Esophagus mucosa (tissue), 1 donor: ENCODE measurements around the gene MTG2. TPM values are rescaled to one million over a fixed set of nuclear protein-coding genes. Genes with fewer than 3 reads are reported as not detected.

Experiments used
- ATAC-seq: fragments of 200-7000 bp; cut with Tn5 transposase; one replicate; pipeline ENCODE4 v1.9.1; 2020
- total RNA-seq: library from RNA; stranded (reverse); gene quantifications from one replicate; pipeline ENCODE4 v1.2.4, GENCODE V29; 2023
- donor health status: DM: yes; HTN: yes; CAD: no.

MTG2 gene
- total RNA-seq, 1 donor from 2014 or later: 20.2 TPM

DNA sequence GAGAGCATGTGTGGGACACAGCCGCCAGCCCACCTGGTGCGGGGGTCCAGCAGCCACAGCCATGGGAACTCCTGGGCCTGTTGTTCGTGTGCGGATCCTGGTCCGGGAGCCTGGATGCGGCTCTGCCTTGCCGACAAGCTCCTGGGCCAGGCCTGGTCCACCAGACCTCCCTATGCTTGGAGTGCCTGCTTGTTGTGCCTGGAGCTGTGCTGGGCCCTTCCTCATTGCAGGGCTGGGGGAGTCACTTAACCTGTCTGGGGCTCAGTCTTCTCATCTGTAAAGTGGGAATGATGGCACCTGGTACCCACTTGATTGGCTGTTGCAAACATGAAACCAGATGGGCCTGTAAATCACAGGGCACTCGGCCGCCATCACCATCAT, 52.9 kb downstream of the MTG2 start:
- ATAC-seq: no peak

DNA sequence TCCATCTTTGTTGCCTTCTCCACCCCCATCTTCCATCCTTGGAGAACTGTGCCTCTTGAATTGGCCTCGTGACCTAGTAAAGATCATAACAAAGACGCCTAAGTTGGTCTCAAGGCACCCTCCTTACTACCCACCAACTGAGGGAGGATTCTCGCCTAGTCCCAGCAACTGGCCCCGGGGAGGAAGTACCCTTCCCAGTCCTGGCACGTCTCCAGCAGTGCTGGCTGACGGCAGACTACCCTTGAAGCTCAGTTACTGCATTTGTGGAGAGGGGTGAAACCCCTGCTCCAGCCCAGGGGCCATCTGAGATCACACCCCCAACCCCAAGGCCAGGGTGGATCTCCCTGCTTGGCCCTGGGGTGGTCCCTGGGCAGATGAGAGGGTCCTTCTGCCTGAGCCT, 53.4 kb downstream of the MTG2 start:
- ATAC-seq: no peak

GRCh38 chr20:62236766-62237513, 54.1 kb downstream of the MTG2 start:
- no peak for ATAC-seq

DNA sequence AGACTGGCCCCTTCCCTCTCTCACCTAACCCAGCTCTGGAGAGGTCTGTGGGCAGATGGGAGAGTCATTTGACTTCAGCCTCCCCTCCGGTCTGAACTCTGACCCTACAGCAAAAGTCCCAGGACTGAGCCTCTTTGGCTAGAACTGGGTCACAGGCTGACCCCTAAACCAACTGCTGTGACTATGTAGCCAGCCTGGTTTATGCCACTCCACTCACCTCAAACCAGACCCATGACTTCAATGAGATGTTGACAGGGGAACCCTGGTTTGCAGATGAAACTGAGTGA, 54.6 kb downstream of the MTG2 start:
- no peak for ATAC-seq

DNA sequence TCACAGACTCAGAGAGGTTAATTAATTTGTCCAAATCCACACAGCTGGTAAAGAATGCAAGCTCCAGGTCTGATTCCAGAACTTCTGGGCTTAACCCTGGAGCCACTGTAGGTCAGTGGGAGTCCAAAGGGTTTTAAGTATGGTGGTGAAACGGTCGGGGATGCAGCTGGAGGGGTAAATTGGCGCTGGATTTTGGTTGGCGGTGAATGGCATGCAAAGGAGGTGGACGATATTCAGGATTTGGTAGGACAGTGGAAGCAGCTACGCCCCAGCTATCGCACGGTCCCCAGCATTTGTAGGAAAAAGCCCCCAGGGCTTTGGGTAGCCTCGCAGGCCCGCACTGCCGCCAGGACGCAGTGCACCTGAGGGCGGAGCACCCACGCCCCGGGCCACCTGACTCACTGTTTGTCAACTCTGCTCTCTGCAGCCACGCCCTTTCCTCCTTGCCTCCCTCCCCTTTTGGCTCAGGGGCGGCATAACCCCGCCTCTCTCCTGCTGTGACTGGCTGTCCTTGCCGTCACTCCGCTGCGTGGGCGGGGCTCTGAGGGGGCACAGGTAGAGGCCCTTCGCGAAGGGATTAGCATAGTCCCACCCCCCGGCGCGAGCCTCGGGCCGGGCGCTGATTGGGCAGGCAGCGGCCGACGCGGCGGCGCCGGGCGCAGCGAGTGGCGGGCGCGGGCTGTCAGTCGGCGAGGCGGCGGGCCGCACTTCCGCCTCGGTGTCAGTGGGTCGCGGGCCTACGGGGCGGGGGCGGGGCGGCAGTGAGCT, 55.2 kb downstream of the MTG2 start, which contains the start of gene OSBPL2:
TSS of gene OSBPL2 (plus strand) at position 721 of the 768 bp plus-strand sequence. CDS start 17,664 bp downstream, outside the sequence.
- ATAC-seq: peak; percentile 96

DNA sequence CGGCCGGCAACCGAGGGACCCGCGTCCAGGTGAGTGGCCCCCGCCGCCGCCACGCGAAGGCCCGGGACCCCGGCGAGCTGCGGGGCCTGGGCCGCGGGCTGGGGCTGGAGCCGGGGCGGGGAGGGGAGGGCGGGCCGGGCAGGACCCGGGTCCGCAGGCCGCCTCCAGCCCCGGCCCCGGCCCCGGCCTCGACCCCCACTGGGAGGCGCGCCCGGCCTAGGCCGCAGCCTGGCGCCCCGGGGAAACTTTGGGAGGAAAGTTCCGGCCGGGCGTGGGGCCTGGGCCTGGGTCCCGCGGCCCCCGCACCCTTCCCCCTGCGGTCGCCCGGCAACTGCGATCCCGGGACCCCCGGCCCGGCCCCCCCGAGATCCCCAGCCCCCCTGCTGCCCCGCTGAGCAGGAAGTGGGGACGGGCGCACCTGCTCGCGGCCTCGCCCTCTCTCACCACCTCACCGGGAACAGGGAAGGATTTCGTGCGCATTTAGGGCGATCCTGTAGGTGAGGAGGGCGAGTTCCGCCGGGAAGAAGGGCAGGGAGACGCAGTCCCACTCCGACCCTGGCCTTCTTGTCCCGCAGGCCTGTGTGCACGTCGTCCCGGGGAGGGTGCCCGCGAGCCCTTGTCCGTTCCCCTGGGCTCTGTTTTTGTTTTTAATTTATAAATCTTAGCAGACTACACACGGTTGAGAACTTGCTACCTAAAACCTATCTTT, 55.9 kb downstream of the MTG2 start:
- ATAC-seq: peak; percentile 11

DNA sequence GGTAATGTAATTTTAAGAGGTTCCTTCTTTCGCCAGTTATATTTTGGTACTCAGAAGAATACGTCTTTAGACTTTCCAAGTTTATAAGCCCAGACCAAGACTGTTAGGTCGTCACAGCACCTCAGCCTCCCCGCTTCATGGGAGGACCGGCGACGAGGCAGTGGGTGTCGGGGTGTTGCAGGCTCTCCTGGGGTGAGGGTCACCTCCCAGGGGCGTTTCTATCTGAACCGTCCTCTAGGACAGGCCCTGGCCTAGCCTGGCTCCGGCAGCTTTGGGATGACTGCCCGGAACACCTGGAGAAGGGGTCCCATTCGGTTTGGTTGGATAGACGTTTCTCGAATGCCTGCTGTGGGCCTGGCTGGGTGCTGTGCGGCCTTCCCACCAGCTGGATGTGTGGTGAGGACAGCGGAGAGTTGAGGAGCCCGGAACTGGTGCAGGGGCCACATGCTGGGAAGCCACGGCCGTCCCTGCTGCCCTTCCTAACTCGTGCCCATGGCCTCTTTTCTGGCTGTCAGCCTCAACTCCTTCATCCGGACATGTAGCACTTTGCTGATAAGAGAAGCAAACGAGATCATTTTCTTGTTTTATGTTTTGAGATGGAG, 56.6 kb downstream of the MTG2 start:
- no peak for ATAC-seq

- ATAC-seq: no peak
Observed at GRCh38 chr20:62240020-62240685, 57.3 kb downstream of the MTG2 start.

DNA sequence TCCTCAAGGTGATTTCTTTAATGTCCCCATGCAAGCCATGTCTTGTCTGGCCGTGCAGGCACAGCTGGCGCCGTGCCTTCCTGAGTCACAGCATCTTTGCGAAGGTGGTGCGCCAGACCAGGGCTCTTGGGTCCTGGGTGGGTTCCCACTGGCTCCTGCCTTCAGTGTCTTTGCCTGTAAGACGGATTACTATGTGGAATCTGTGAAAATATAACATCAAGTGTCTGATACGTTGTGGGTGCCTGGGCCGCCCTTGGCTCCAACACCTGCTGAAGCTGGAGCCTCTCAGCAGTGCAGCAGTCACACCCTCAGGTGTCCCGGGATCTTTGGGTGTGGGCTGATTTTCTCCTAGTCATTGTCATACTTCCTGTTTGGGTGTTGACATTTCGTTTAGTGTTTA, 58.7 kb downstream of the MTG2 start:
- ATAC-seq: peak; percentile 30

- no peak for ATAC-seq
Observed at GRCh38 chr20:62242176-62242575, 59.3 kb downstream of the MTG2 start.

GRCh38 chr20:62243106-62243505, 60.3 kb downstream of the MTG2 start:
- no peak for ATAC-seq

DNA sequence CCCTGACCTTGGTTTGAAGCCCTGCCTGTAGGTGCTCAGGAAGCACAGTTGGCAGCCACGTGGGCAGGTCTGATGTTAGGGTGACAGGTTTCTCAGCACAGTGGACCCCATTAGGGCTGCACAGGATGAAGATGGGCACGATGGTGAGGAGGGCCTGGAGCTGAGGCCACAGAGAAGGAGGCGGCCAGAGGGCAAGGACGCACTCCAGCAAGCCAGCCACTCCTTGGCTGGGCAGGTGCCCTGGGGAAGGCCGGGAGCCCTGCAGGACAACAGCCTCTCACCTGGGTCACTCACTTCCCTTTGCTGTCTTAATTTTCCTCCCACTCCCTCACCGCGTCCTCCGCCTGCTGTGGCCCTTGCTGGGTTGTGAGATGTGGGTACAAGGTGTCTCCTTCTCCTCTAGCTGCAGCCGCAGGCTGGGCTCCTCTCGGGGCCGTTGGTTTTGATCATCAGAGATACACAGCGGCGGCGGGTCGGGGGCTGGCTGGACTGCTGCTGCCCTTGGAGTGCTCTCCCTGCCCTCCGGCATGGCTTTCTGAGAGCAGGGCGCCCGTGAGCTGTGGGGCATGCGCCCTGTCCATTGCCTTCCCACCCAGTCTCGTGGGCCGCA, 61.2 kb downstream of the MTG2 start:
- no peak for ATAC-seq

DNA sequence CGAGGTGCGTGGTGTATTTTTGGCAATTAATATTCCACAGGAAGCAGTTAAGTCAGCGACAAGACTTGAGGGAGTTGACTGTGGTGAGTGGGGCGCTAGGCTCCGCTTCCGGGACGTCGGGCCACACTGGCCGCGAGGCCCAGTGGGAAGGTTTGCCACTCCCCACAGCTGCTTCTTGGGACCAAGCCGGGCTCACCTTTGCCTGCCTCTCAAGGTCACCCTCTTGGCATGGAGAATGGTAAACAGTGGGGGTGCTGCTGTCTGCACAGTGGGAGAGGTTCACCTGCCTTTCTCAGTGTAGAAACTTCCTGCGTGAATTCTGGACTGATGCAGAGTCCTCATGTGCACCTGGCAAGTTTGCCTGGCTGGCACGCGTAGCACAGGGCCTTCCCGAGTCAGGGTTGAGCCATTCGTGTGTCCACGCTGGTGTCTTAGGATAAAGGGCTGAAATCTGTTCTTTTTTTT, 61.8 kb downstream of the MTG2 start:
- no peak for ATAC-seq

- ATAC-seq: no peak
Observed at GRCh38 chr20:62245911-62246280, 63.1 kb downstream of the MTG2 start.

DNA sequence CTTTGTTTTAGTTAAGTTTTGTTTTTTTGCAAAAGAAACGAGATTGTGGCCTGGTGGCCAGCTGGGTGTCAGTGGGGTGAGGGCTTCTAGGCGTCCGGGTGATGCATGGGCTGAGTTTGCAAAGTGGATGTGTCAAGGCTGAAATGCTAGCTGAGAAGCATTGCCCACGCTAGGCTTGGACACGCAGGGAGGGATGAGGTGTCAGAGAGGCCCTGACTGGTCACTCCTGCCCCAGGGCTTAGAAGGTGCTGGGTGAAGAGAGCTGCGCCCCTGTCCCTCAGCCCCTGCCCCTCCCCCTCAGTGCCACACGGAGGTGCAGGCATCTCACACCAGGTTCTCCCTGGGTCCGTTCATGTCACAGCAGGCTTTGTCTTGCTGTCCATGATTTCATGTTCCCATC, 63.6 kb downstream of the MTG2 start:
- no peak for ATAC-seq

DNA sequence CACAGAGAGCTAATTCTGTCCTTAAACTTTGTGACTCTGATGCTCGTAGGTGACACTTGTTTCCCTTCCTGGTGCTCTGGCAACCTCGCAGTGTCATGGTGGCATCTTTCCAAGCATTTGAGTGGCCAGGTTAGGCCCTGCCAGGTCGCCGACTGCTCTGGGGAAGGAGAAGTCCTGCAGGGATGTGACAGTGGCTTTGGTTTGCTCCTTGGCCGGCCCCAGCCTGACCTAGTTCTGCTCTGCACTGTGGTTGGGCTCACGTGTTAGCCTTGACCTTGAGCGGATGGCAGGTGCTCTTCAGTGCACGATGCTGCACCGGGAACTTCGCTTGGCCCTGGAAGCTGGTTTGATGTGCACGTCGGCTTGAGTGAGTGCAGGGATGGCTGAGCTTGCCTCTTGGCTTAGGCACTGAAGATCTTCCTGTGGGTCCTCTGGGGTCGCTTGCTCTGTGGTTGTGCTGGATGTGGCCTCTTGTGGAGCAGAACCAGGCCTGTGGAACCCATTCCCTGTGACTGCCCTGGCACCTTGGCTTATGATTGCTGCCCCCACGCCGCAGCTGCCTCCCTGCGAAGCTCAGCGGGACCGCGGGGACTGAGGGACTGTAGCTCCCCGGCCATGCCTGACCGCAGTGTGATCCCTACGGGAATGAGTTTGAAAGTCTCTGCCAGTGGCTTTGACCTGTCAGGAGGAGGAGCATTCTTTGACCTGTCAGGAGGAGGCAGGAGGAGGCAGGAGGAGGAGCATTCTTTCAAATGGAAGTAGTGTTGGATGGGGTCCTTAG, 64.2 kb downstream of the MTG2 start:
- no peak for ATAC-seq

DNA sequence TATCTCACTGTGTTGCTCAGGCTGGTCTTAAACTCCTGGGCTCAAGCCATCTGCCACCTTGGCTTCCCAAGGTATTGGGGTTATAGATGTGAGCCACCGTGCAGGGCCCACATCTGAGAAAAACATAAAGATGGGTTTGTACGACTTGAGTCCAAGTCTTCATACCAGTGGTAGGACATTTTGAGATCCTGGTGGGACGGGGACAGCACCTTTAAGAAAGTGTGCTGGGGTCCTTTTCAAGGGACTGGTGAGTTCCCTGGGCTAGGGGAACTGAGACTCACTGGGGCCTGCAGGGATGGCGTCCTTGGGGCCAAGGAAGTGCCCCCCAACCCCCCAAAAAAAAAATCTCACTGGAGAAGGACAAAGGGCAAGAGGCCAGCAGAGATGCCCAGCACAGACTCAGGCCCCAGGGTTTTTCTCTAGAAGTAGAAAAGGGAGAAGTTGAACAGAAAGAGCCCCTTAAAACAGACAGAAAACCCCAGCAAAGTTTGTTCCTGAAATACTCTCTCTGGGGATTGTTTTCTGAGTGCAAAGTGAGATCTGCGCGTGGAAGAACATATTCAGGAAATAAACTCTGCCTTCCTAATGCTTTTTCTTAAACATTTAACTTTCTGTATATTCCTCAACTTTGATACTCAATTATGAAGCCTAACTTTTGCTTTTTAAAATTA, 66.2 kb downstream of the MTG2 start:
- ATAC-seq: no peak

GRCh38 chr20:62252342-62252966, 69.6 kb downstream of the MTG2 start:
- ATAC-seq: no peak
